Neural cell (in vitro differentiated cells): ENCODE measurements around the gene RBM14. TPM values are rescaled to one million over a fixed set of nuclear protein-coding genes. Genes with fewer than 3 reads are reported as not detected.

Experiments
- polyA plus RNA-seq: library from polyadenylated mRNA; depleted of rRNA; stranded (reverse); fragments of >200 nt; gene quantifications from 2 replicates; pipeline ENCODE4 v1.2.3, GENCODE V29; 2014
- small RNA-seq, 3 experiments: library from RNA; depleted of rRNA; stranded (forward); fragments of <200 nt; gene quantifications; one replicate each; pipeline ENCODE3, GENCODE V24; 2012

The RBM14 gene
- polyA plus RNA-seq, 1 donor from 2014 or later, result 43.0 TPM

Small RNAs within 50 kb of the gene (small RNA-seq; reads per million reads assigned to genes)
- gene RNU4-39P, result 0 to 2.9 (median 0.16) reads per million in 3 experiments

Other genes starting within 250 kb of the RBM14 start
- gene SLC29A2, start 244.9 kb upstream of the RBM14 start, polyA plus RNA-seq, result 1.7 and 2.2 TPM in 2 replicates
- 6.7 and 10.6 TPM in 2 replicates for gene NPAS4, start 195.6 kb upstream of the RBM14 start, polyA plus RNA-seq
- gene MRPL11, start 177.8 kb upstream of the RBM14 start, polyA plus RNA-seq, result 50.9 and 54.3 TPM in 2 replicates
- 13.3 and 16.2 TPM in 2 replicates for gene PELI3, start 149.7 kb upstream of the RBM14 start, polyA plus RNA-seq
- 56.2 and 71.7 TPM in 2 replicates for gene DPP3, start 136.2 kb upstream of the RBM14 start, polyA plus RNA-seq
- gene BBS1, start 106.0 kb upstream of the RBM14 start, polyA plus RNA-seq, result 55.1 and 69.5 TPM in 2 replicates
- gene ZDHHC24, start 70.6 kb upstream of the RBM14 start, polyA plus RNA-seq, result 14.9 and 15.9 TPM in 2 replicates
- not detected in 2 replicates for gene ACTN3, start 69.7 kb upstream of the RBM14 start, polyA plus RNA-seq
- 2.7 and 4.2 TPM in 2 replicates for gene CTSF, start 48.0 kb upstream of the RBM14 start, polyA plus RNA-seq
- gene CCDC87, start 23.6 kb upstream of the RBM14 start, polyA plus RNA-seq, result 0.48 TPM in 1 of 2 replicates, not detected in the other
- 40.8 and 71.6 TPM in 2 replicates for gene CCS, start 23.4 kb upstream of the RBM14 start, polyA plus RNA-seq
- gene RBM4, start 22.1 kb downstream of the RBM14 start, polyA plus RNA-seq, result 456 and 510 TPM in 2 replicates
- gene RBM4B, start 61.3 kb downstream of the RBM14 start, polyA plus RNA-seq, result 197 and 212 TPM in 2 replicates
- gene SPTBN2, start 112.6 kb downstream of the RBM14 start, polyA plus RNA-seq, result 159 and 219 TPM in 2 replicates
- 50.5 and 58.2 TPM in 2 replicates for gene RCE1, start 226.8 kb downstream of the RBM14 start, polyA plus RNA-seq
- gene LRFN4, start 240.4 kb downstream of the RBM14 start, polyA plus RNA-seq, result 85.0 and 104 TPM in 2 replicates